ENCODE data around the gene ZNF784. TPM values are rescaled to one million over a fixed set of nuclear protein-coding genes. Genes with fewer than 3 reads are reported as not detected.
A peak's percentile ranks its signal among the peaks of the same experiment; 100 is the strongest.

ZNF784 gene
- total and polyA plus RNA-seq, 2 of the 13 experiments (the other 11 are each of a cell fraction or from before 2014, with no cell fraction given), result 4.1 to 4.2 TPM

GRCh38 chr19:55653651-55654322 lies 29.4 kb upstream of the ZNF784 start (continued):
- TF ChIP-seq ARID2 (CRISPR knock-in tag; IDR thresholded peaks at IDR 0.05; ENCODE audit: borderline replicate concordance), result no peak
- 0 out of 2 replicates have a peak, but pooled peaks have one; percentile 15 for TF ChIP-seq ZNF337 (CRISPR knock-in tag; IDR thresholded peaks at IDR 0.05; ENCODE audit: borderline replicate concordance, low read depth)
- TF ChIP-seq, protein P1, sequence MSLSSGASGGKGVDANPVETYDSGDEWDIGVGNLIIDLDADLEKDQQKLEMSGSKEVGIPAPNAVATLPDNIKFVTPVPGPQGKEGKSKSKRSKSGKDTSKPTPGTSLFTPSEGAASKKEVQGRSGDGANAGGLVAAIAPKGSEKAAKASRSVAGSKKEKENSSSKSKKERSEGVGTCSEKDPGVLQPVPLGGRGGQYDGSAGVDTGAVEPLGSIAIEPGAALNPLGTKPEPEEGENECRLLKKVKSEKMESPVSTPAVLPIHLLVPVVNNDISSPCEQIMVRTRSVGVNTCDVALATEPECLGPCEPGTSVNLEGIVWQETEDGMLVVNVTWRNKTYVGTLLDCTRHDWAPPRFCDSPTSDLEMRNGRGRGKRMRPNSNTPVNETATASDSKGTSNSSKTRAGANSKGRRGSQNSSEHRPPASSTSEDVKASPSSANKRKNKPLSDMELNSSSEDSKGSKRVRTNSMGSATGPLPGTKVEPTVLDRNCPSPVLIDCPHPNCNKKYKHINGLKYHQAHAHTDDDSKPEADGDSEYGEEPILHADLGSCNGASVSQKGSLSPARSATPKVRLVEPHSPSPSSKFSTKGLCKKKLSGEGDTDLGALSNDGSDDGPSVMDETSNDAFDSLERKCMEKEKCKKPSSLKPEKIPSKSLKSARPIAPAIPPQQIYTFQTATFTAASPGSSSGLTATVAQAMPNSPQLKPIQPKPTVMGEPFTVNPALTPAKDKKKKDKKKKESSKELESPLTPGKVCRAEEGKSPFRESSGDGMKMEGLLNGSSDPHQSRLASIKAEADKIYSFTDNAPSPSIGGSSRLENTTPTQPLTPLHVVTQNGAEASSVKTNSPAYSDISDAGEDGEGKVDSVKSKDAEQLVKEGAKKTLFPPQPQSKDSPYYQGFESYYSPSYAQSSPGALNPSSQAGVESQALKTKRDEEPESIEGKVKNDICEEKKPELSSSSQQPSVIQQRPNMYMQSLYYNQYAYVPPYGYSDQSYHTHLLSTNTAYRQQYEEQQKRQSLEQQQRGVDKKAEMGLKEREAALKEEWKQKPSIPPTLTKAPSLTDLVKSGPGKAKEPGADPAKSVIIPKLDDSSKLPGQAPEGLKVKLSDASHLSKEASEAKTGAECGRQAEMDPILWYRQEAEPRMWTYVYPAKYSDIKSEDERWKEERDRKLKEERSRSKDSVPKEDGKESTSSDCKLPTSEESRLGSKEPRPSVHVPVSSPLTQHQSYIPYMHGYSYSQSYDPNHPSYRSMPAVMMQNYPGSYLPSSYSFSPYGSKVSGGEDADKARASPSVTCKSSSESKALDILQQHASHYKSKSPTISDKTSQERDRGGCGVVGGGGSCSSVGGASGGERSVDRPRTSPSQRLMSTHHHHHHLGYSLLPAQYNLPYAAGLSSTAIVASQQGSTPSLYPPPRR (CRISPR knock-in tag; IDR thresholded peaks at IDR 0.05; ENCODE audit: borderline replicate concordance), result no peak
- TF ChIP-seq BCL3 (CRISPR knock-in tag; IDR thresholded peaks at IDR 0.05), result peak; percentile 54; the same call in 1 of the 2 replicates
- TF ChIP-seq ZNF282 (IDR thresholded peaks at IDR 0.05; ENCODE audit: partially characterized antibody), result no peak
- no peak for TF ChIP-seq ZNF572 (CRISPR knock-in tag; IDR thresholded peaks at IDR 0.05)
- peak; percentile 6; the same call in 1 of the 2 replicates for TF ChIP-seq KMT2B (CRISPR knock-in tag; IDR thresholded peaks at IDR 0.05)
- no peak for TF ChIP-seq DNMT1 (CRISPR knock-in tag; IDR thresholded peaks at IDR 0.05)
- TF ChIP-seq CENPT (CRISPR knock-in tag; IDR thresholded peaks at IDR 0.05; ENCODE audit: low read depth), result no peak
- TF ChIP-seq ZMYM2 (CRISPR knock-in tag; IDR thresholded peaks at IDR 0.05), result 0 out of 2 replicates have a peak, but pooled peaks have one; percentile 67
- TF ChIP-seq ATF7 (IDR thresholded peaks at IDR 0.05), result no peak
- TF ChIP-seq ATF7 (CRISPR knock-in tag; IDR thresholded peaks at IDR 0.05), result no peak
- peak; percentile 95 for TF ChIP-seq ZMYM4 (CRISPR knock-in tag; IDR thresholded peaks at IDR 0.05)
- TF ChIP-seq HNF4G (IDR thresholded peaks at IDR 0.05; ENCODE audit: borderline replicate concordance, low read depth, low read length), result peak; percentile 52; the same call in 1 of the 2 replicates
- TF ChIP-seq HNF4G (CRISPR knock-in tag; IDR thresholded peaks at IDR 0.05; ENCODE audit: borderline replicate concordance, low read depth), result 0 out of 2 replicates have a peak, but pooled peaks have one; percentile 37
- TF ChIP-seq STAG1 (CRISPR knock-in tag; IDR thresholded peaks at IDR 0.05), result peak; percentile 66
- 0 out of 2 replicates have a peak, but pooled peaks have one; percentile 21 for TF ChIP-seq ZFP1 (CRISPR knock-in tag; IDR thresholded peaks at IDR 0.05)
- TF ChIP-seq LBX2 (CRISPR knock-in tag; IDR thresholded peaks at IDR 0.05; ENCODE audit: borderline replicate concordance), result no peak
- TF ChIP-seq ZBTB37 (CRISPR knock-in tag; IDR thresholded peaks at IDR 0.05), result no peak

All from HepG2 (cell line).